Activated CD4-positive, alpha-beta T cell treated with anti-CD3 and anti-CD28 coated beads for 36 hours (primary cell): Measurements from ENCODE around the gene GABRG3. TPM values are rescaled to one million over a fixed set of nuclear protein-coding genes. Genes with fewer than 3 reads are reported as not detected.

Experiments
- ATAC-seq: fragments of 200-7000 bp; cut with Tn5 transposase; one replicate; pipeline ENCODE4 v1.10.0; 2021; ENCODE audit warnings: mild to moderate bottlenecking, moderate library complexity
- CTCF ChIA-PET: fragments of 350-600 bp; sonication (Branson Sonifier 250); formaldehyde crosslinking; loops from one replicate; lab custom pipeline; 2021; ENCODE audit warnings: antibody characterized with exemption; lab: Charles Lee
- POLR2A ChIA-PET: fragments of 350-600 bp; sonication (Branson Sonifier 250); formaldehyde crosslinking; loops from one replicate; lab custom pipeline; 2021; ENCODE audit warnings: antibody characterized with exemption, inconsistent platforms; lab: Charles Lee
- DNase-seq: peaks from one replicate; pipeline ENCODE4 v3.0.0-alpha.2; 2020
- H3K27ac Mint-ChIP-seq: one replicate; pipeline ENCODE4 v1.8.0; 2021; ENCODE audit warnings: mixed read lengths
- H3K27me3 Mint-ChIP-seq: one replicate; pipeline ENCODE4 v1.8.0; 2021; ENCODE audit warnings: mixed read lengths
- H3K36me3 Mint-ChIP-seq: one replicate; pipeline ENCODE4 v1.8.0; 2021; ENCODE audit warnings: low read depth, mixed read lengths
- H3K4me1 Mint-ChIP-seq: one replicate; pipeline ENCODE4 v1.8.0; 2021; ENCODE audit warnings: mixed read lengths
- H3K4me3 Mint-ChIP-seq: one replicate; pipeline ENCODE4 v1.8.0; 2021; ENCODE audit warnings: mild to moderate bottlenecking, moderate library complexity, mixed read lengths
- H3K9me3 Mint-ChIP-seq: one replicate; pipeline ENCODE4 v1.8.0; 2021; ENCODE audit warnings: low read depth, mixed read lengths
- intact Hi-C, 2 experiments: fragments of 100-400 bp; cut with DNase I in 1 of 2; cut with micrococcal nuclease in 1 of 2; formaldehyde crosslinking; loops; one replicate each; pipeline versions ENCODE4 v1.14.2 to v1.15.1; 2022 to 2024; cut with DNase I, micrococcal nuclease
- total RNA-seq, 2 experiments: library from RNA; stranded (reverse); gene quantifications; one replicate each; pipeline ENCODE4 v1.2.3, GENCODE V29; 2021

The GABRG3 gene
- total RNA-seq, 2 experiments from 2014 or later, result not detected

DNA sequence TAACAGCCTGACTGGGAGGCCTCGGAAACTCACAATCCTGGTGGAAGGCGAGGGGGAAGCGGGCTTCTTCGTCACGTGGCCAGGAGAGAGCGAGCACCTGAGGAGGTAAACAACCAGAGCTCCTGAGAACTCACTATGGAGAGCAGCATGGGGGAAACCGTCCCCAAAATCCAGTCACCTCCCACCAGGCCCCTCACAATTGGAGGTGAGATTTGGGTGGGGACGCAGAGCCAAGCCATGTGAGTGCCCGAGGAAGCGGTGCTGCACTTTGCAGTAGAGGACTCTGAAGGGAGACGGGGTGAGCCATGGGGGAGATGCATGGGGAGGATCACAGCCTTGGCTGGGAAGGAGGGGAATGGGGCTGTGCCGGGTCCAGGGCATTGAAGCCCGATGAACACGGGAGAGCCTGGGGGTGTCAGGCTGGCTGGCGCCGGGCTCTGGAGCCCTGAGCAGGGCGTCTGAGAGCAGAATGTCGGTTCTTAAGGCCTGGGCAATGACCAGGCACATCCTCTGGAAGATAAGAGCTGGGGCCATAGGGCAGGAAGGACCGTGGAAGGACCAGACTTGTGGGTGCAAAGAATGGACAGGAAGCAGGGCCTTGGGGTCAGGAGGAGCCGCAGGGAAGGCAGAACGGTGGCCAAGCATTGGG lies 117.7 kb downstream of the GABRG3 start:
- no peaks in the 10 kb centered on the region for H3K36me3 Mint-ChIP-seq
- no peak for ATAC-seq
- POLR2A ChIA-PET, result no interaction called here

DNA sequence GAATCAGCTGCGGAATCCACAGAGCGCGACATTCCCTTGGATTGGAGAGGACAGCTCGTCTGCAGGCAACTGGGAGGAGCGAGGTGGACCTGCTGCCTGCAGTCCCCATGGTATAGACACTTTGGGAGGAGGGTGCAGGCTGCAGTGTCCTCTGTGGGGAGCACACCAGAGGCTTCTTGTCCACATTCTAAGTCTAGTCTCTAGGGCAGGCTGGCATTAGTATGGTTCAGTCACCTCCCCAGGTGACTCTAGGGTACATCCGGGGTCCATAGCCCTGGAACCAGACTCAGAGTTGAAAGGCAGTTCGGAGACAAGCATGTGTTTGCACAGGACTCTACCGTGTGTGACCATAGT lies 118.2 kb downstream of the GABRG3 start:
- no peaks in the 10 kb centered on the region for H3K27me3 Mint-ChIP-seq
- POLR2A ChIA-PET, result no interaction called here
- ATAC-seq (no peak), DNase-seq (no peak)
- intact Hi-C loops, result no loop called here
- H3K36me3 Mint-ChIP-seq, result no peaks in the 10 kb centered on the region
- no peaks in the 10 kb centered on the region for H3K4me1 Mint-ChIP-seq
- H3K9me3 Mint-ChIP-seq, result peaks cover 20% of the 10 kb centered on the region
- no peak overlapping the region for H3K27ac Mint-ChIP-seq
- H3K4me3 Mint-ChIP-seq, result no peak overlapping the region
- CTCF ChIA-PET, result no interaction called here

More for the DNA sequence above, 117.7 kb downstream of the GABRG3 start:
- peaks cover 19% of the 10 kb centered on the region for H3K9me3 Mint-ChIP-seq
- CTCF ChIA-PET, result no interaction called here
- H3K4me1 Mint-ChIP-seq, result no peaks in the 10 kb centered on the region
- H3K27ac Mint-ChIP-seq, result no peak overlapping the region
- no peak for DNase-seq
- no peaks in the 10 kb centered on the region for H3K27me3 Mint-ChIP-seq
- intact Hi-C loops, result no loop called here
- H3K4me3 Mint-ChIP-seq, result no peak overlapping the region

DNA sequence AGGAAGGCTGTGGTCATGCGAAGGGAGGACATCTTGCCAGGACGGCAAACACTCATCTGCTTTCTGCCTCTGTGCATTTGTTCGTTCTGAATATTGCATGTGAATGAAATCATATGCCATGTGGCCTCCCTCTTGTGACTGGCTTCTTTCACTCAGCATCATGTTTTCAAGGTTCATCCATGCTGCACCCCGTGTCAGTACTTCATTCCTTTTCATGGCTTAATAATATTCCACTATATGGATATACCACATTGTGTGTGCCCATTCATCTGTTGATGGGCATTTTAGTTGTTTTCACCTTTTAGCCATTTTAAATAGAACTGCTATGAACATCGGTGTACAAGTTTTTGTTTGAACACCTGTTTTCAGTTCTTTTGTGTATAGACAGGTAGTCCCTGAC lies 118.7 kb downstream of the GABRG3 start:
- ChIA-PET CTCF (no interaction called here), POLR2A (no interaction called here)
- intact Hi-C loops, result no loop called here
- Mint-ChIP-seq H3K27ac (no peak overlapping the region), H3K27me3 (no peaks in the 10 kb centered on the region), H3K9me3 (peaks cover 21% of the 10 kb centered on the region), H3K4me1 (no peaks in the 10 kb centered on the region), H3K4me3 (no peak overlapping the region), H3K36me3 (no peaks in the 10 kb centered on the region)
- ATAC-seq (no peak), DNase-seq (no peak)

DNA sequence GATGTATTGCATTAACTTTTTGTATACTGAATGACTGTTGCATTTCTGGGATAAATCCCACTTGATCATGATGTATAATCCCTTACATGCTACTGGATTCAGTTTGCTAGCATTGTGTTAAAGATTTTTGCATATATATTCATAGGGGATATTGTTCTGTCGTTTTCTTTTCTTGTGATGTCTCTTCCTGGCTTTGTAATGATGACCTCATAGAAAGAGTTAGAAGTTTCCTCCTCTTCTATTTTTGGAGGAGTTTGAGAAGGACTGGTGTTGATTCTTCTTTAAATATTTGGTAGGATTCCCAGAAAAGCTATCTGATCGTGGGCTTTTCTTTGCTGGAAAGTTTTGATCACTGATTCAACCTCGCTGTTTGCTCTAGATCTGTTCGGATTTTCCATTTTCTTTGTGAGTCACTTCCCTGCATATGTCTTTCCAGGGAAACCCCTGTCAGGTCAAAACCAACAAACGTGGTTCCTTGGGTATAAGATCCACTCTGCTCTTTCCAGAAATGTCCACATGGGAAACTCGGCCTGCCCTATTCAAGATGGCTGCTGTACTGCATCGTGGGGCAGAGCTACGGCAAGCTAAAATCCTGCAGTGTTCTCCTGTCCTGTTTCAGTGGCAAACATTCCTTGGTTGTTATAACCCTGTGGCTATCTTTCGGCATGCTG lies 120.4 kb downstream of the GABRG3 start:
- POLR2A ChIA-PET, result no interaction called here
- CTCF ChIA-PET, result no interaction called here
- no peaks in the 10 kb centered on the region for H3K4me1 Mint-ChIP-seq
- H3K36me3 Mint-ChIP-seq, result no peaks in the 10 kb centered on the region
- no peak overlapping the region for H3K27ac Mint-ChIP-seq
- DNase-seq (no peak), ATAC-seq (no peak)
- H3K4me3 Mint-ChIP-seq, result no peak overlapping the region
- peaks cover 21% of the 10 kb centered on the region for H3K9me3 Mint-ChIP-seq
- no peaks in the 10 kb centered on the region for H3K27me3 Mint-ChIP-seq
- intact Hi-C loops, result no loop called here

DNA sequence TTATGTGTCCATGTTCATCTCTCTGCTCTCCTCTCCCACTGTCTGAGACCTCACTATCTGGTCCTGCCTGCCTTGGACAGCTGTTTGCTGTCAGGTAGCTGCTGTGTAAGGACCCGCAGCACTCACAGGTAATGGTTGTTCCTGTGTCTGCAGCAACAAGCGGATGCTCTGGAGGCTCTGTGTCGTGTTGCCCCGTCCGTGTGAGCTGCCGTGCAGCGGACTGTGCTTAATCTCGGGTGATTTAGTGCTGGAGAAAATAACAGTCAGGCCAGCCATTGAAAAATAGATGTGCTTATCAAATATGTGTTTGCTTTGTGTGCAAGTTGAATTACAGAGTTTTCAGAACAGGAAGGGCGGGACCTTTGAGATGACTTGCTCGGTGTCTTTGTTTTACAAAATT lies 121.4 kb downstream of the GABRG3 start:
- POLR2A ChIA-PET, result no interaction called here

DNA sequence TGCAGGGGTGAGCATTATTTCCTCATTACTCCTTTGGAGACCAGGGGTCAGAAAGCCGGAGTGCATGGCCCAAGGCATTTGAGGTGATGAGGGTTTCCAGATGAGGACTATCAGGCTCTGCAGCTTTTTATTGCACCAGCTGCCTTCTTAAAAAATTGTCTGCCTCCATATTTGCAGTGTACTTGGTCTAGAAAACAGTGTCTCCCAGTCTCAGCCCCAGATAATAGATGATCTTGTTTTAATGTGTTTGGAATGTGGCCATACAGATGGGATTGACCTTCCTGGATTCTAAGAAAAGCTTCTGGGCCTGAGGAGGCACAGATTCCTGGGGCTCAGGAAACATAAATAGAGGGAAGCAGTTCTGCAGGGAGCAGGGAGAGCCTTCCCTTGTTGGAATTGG lies 123.3 kb downstream of the GABRG3 start:
- Mint-ChIP-seq H3K9me3 (peaks cover 20% of the 10 kb centered on the region), H3K36me3 (no peaks in the 10 kb centered on the region), H3K27ac (no peak overlapping the region), H3K4me3 (no peak overlapping the region), H3K4me1 (no peaks in the 10 kb centered on the region), H3K27me3 (no peaks in the 10 kb centered on the region)
- ChIA-PET POLR2A (no interaction called here), CTCF (no interaction called here)
- no peak for ATAC-seq
- intact Hi-C loops, result no loop called here
- DNase-seq, result no peak

More for the DNA sequence above, 121.4 kb downstream of the GABRG3 start:
- no peaks in the 10 kb centered on the region for H3K4me1 Mint-ChIP-seq
- H3K36me3 Mint-ChIP-seq, result no peaks in the 10 kb centered on the region
- H3K27me3 Mint-ChIP-seq, result no peaks in the 10 kb centered on the region
- intact Hi-C loops, result no loop called here
- ATAC-seq (no peak), DNase-seq (no peak)
- peaks cover 21% of the 10 kb centered on the region for H3K9me3 Mint-ChIP-seq
- no peak overlapping the region for H3K27ac Mint-ChIP-seq
- CTCF ChIA-PET, result no interaction called here
- H3K4me3 Mint-ChIP-seq, result no peak overlapping the region

DNA sequence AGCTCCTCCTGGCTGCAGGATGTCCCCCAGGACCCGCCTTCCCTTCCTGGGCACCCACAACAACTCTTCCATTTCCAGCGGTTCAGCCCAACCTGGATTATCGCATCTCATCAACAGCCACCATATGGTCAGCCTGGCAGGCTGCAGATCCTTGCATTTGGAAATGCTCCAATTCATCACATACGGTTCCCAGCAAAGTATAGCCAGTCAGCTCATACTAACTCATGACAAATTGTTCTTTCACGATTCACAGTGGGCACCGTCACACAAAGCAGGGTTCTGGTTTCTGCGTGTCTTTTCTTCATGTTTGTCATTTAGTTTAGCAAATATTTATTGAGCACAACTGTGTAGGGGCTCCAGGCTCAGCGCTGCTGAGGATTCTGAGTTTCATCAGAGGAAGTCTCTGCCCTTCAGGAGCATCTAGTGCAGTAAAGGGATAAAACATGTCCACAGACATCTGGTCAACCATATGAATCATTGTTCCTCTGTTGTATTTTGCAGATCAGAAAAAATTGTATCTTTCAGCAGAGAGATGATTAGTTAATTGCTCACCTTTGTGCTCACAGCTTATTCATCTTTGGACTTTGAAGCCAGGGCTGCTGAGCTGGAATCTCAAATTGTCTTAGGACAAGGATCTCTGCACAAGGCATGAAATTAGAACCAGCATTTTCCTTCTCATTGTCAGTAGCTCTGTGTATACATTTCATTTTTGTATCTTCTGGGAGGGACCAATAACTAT lies 125.1 kb downstream of the GABRG3 start:
- H3K4me1 Mint-ChIP-seq, result no peaks in the 10 kb centered on the region
- ATAC-seq (no peak), DNase-seq (no peak)
- no peaks in the 10 kb centered on the region for H3K27me3 Mint-ChIP-seq
- H3K27ac Mint-ChIP-seq, result no peak overlapping the region
- ChIA-PET CTCF (no interaction called here), POLR2A (no interaction called here)
- peaks cover 15% of the 10 kb centered on the region for H3K9me3 Mint-ChIP-seq
- intact Hi-C loops, result no loop called here
- H3K4me3 Mint-ChIP-seq, result no peak overlapping the region
- no peaks in the 10 kb centered on the region for H3K36me3 Mint-ChIP-seq

DNA sequence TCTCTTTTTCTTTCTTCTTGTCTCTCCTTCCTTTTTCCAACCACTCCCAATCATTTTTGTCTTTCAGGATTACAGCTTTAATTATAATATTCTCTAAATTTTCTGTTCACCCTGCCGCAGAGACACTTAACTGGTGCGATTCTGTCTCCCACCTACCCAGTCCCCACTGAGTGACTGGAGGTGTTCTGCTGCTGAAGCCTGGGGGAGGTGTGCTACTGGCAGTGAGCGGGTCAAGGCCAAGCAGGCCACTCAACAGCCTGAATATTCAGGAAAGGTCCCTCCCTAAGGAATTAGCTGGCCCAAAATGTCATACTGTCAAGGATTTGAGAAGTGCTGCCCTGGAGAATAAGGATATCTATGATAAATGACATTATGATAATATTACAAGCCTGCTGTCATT lies 126.5 kb downstream of the GABRG3 start:
- Mint-ChIP-seq H3K36me3 (no peaks in the 10 kb centered on the region), H3K27me3 (no peaks in the 10 kb centered on the region), H3K4me3 (no peak overlapping the region), H3K4me1 (no peaks in the 10 kb centered on the region), H3K9me3 (peaks cover 11% of the 10 kb centered on the region), H3K27ac (no peak overlapping the region)
- intact Hi-C loops, result no loop called here
- ChIA-PET POLR2A (no interaction called here), CTCF (no interaction called here)
- ATAC-seq, result no peak
- DNase-seq, result no peak

DNA sequence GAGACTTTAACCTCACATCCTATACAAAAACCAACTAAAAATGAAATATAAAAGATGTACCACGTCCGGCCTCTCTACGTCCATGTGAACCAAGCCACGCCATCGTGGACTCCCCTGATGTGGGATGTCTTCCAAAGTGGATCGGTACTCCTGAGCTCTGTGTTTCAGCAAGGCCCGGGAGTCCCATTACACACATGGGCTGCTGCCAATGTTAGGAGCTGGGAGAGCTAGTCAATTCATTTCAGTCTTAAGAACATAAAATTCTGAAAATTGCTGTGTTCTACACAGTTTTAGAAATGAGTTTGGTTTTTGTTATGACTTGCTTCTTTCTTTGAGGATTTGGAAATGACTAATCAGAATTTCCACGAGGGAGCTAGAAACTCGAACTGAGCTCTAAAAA lies 131.0 kb downstream of the GABRG3 start:
- Mint-ChIP-seq H3K4me1 (no peaks in the 10 kb centered on the region), H3K27ac (no peak overlapping the region), H3K4me3 (no peak overlapping the region), H3K36me3 (no peaks in the 10 kb centered on the region), H3K9me3 (peaks cover 9% of the 10 kb centered on the region), H3K27me3 (no peaks in the 10 kb centered on the region)
- DNase-seq, result no peak
- no peak for ATAC-seq
- intact Hi-C loops, result no loop called here
- CTCF ChIA-PET, result interaction anchor here (0.6 kb wide), 1 partner anchor 81 kb away, joined by 3 read pairs; no protein-coding TSS in a partner anchor
- POLR2A ChIA-PET, result no interaction called here

DNA sequence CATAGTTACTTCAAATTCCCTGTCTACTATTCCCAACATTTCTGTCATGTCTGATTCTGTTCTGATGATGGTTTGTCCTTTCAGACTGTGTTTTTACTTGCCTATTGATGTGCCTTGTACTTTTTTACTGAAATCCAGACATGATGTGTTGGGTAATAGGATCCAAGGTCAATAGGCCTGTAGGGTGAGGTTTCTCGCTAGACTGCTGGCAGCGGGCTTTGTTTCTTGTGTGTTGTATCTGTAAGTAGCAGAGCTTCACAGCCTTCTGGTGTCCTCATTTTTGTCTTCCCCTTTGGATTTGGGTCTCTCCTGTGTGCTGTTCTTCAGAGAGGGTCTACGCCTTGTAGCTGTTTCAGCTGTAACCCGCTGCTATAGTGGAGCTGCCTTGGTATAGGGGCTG lies 140.3 kb downstream of the GABRG3 start:
- ChIA-PET POLR2A (no interaction called here), CTCF (no interaction called here)
- ATAC-seq, result no peak
- intact Hi-C loops, result loop anchor here in 1 of 2 experiments (10.0 kb wide), 1 partner anchor 57 kb away; no protein-coding TSS in a partner anchor
- no peaks in the 10 kb centered on the region for H3K4me1 Mint-ChIP-seq
- H3K36me3 Mint-ChIP-seq, result no peaks in the 10 kb centered on the region
- DNase-seq, result no peak
- H3K9me3 Mint-ChIP-seq, result no peaks in the 10 kb centered on the region
- H3K27ac Mint-ChIP-seq, result no peak overlapping the region
- H3K27me3 Mint-ChIP-seq, result no peaks in the 10 kb centered on the region
- H3K4me3 Mint-ChIP-seq, result no peak overlapping the region

DNA sequence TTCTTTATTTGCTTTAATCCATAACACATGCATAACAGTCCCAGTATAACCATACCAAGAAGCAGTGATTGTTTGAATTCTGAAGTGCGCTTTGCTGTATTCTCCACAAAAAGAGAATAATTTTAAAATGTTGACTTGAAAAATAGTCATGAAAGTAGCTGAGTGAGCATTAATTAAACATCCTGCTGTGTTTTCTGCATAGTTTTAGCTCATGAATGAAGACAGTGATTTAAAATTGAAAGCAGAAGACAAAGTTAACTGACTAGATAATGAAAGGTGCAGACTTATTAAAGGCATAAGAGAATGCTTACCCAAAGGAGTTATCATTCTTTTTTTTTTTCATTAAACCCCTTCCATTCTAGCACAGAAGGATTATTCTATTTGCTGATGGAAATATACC lies 143.5 kb downstream of the GABRG3 start:
- H3K4me3 Mint-ChIP-seq, result no peak overlapping the region
- POLR2A ChIA-PET, result no interaction called here
- ATAC-seq, result no peak
- no peaks in the 10 kb centered on the region for H3K4me1 Mint-ChIP-seq
- H3K27me3 Mint-ChIP-seq, result no peaks in the 10 kb centered on the region
- peaks cover 4% of the 10 kb centered on the region for H3K9me3 Mint-ChIP-seq
- DNase-seq, result no peak
- intact Hi-C loops, result loop anchor here in 1 of 2 experiments (10.0 kb wide), 1 partner anchor 60 kb away; no protein-coding TSS in a partner anchor
- H3K36me3 Mint-ChIP-seq, result no peaks in the 10 kb centered on the region
- H3K27ac Mint-ChIP-seq, result no peak overlapping the region
- CTCF ChIA-PET, result interaction anchor here (0.6 kb wide), 1 partner anchor 428 kb away, joined by 3 read pairs; no protein-coding TSS in a partner anchor
